ENCODE results near the gene GUCA1C.

- no peak for TF ChIP-seq CTCF (IDR thresholded peaks at IDR 0.05)
- no peak for TF ChIP-seq POLR2A (IDR thresholded peaks at IDR 0.05)
Observed at GRCh38 chr3:108953210-108953609, 469 bp downstream of the GUCA1C start.
